Measurements from ENCODE around the gene GFOD1.

DNA sequence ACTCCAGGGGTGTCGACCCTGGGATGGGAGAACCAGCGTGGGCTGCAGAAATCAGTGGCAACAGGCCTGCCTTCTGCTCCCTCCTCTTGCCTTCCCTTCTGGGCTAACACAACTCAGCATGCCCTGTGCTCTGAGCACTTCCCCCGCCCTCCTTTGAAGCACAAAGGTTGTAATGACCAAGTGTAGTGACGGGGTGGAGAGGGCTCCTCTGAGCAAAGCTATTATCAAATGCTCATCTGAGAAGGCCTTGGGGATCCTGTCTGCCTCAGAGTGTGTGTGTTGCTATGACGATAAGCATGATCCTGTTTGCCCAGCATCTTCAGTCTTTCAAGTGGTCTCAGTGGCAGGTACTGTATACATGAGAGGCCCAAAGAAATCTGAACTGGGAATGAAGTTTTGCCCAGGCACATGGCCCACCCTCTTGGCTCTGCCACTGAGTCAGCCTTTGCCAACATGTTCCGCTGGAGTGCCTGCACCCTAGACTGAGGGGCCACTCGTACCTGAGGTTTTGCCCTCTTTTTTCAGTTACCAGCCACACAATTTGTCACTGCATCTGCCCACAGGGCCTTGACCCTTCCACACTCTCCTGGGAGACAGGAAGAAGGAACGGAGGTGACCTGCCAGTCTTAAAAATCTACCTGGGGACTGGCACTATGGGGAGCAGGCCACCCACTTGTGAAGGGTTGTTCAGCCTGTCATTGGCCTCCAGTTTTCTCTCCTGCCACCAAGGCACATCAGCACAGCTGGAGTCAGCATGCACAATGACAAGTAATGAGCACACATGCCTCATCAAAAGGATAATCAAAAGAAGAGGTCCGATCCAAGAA, 74.5 kb downstream of the GFOD1 start:
- TF ChIP-seq POLR2A (IDR thresholded peaks at IDR 0.05) = no peak
- TF ChIP-seq, protein P1, sequence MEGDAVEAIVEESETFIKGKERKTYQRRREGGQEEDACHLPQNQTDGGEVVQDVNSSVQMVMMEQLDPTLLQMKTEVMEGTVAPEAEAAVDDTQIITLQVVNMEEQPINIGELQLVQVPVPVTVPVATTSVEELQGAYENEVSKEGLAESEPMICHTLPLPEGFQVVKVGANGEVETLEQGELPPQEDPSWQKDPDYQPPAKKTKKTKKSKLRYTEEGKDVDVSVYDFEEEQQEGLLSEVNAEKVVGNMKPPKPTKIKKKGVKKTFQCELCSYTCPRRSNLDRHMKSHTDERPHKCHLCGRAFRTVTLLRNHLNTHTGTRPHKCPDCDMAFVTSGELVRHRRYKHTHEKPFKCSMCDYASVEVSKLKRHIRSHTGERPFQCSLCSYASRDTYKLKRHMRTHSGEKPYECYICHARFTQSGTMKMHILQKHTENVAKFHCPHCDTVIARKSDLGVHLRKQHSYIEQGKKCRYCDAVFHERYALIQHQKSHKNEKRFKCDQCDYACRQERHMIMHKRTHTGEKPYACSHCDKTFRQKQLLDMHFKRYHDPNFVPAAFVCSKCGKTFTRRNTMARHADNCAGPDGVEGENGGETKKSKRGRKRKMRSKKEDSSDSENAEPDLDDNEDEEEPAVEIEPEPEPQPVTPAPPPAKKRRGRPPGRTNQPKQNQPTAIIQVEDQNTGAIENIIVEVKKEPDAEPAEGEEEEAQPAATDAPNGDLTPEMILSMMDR (IDR thresholded peaks at IDR 0.05 in 8 of 11, conservative IDR thresholded peaks at IDR 0.05 in 3 of 11) = no peak
